ENCODE measurements around the gene STRADB.
"Not testable (repeated sequence)": the region's sequence is repeated elsewhere in the genome, so short reads cannot be mapped to it uniquely, and the experiment has no call there.

The STRADB gene

DNA sequence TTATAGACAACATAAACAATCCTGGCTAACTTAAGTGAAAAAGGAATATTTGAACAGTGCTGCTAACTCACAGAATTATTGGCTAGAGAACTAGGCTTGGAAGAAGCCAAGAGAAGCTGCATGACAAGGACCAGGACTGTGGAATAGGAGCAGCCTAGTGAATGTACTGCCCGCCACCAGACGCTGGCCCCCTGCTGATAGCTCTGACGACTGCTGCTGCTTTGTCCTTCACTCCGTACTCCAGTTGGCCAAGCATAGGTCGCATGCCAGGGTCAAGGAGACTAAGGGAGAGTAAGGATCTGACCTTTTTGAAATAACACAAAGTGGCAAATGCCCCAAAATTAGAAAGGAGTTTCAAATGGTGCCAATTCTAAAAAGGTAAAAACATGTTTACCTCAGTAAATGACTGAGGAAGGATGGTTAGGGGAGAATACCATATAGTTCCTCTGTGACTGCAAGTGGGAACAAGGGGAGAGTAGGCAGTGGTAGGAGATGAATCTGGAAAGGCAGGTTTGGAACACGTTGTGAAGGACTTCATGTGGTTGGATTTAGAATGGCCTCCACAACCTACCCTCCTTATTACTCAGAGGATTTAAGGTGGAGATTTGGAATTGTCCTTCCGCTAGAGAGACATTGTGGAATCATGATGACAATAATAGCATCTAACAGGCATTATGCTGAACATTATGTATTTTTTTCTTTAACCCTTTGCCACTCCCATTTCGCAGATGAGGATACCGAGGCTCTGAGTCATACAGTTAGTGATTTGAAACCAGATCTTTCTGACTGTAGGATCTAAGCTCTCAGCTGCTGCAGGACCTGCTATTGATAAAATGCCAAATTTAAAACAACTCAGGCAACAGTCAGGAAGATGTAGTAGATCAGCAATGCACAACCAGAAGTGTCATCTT is 19.5 kb downstream of the STRADB start:
- DNase-seq: no peak

GRCh38 chr2:201471732-201472393 is 20.3 kb downstream of the STRADB start:
- no peak for DNase-seq

DNA sequence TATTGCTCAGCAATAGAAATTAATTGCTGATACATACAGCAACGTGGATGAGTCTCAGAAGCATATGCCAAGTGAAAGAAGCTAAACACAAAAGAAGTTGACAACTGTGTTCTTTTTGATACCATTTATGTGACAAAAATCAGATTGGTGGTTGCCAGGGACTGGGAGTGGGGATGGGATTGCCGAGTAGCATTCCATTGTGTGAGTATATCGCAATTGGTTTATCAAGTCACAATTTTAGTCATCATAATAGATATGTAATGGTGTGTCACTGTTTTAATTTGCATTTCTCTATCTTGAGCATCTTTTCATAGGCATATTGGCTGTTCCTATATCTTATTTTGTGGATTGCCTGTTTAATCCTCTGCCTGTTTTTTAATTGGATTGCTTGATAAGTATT is 20.9 kb downstream of the STRADB start:
- no peak for DNase-seq

DNA sequence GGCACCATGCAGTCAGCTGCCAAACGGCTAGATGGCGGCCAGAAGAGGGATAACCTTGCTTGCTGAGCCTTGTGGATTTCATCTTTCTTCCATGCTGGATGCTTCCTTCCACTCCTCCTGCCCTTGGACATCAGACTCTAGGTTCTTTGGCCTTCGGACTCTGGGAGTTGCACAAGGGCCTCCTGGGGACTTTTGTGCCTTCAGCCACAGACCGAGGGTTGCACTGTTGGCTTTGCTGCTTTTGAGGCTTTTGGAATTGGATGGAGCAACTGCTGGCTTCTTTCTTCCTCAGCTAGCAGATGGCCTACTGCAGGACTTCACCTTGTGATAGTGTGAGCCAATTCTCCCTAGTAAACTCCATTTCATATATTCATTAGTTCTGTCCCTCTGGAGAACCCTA is 31.0 kb downstream of the STRADB start:
- no peak for DNase-seq

DNA sequence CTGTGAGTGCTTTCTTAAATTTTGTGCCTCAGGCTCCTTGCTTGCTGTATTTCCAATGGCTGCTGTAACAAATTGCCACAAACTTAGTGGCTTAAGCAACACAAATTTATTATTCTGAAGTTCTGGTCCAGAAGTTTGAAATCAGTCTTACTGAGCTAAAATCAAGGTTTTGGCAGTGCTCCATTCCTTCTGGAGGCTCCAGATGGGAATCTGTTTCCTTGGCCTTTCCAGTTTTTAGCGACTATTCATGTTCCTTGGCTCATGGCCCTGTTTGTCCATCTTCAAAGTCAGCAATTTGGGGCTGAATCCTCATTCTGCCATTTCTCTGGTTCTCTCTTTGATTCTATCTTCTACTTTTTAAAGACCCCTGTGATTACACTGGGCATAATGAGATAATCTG is 31.8 kb downstream of the STRADB start:
- no peak for DNase-seq

GRCh38 chr2:201483758-201484157 is 32.2 kb downstream of the STRADB start:
- DNase-seq: not testable (repeated sequence)

GRCh38 chr2:201484805-201485204 is 33.3 kb downstream of the STRADB start:
- no peak for DNase-seq

DNA sequence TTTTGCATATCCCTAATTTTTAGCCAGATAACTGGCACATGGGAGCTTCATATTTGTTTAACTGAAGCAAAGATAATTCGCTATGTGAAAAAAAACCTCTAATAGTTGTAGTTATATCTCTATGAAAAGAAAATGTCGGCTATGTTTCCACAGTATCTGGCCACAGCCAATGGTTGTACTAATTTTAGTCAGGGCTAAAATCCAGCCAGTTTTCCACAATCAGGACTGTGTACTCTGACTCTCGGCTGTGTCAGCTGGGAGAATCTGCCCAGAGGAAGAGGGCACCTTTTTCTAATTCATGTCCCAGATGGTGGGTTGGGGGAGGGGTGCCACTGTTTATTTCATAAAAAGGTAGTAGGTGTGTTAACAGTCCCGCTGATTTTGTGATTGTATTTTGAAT is 38.8 kb downstream of the STRADB start:
- DNase-seq: no peak

GRCh38 chr2:201496785-201497184 is 45.2 kb downstream of the STRADB start:
- DNase-seq: no peak

DNA sequence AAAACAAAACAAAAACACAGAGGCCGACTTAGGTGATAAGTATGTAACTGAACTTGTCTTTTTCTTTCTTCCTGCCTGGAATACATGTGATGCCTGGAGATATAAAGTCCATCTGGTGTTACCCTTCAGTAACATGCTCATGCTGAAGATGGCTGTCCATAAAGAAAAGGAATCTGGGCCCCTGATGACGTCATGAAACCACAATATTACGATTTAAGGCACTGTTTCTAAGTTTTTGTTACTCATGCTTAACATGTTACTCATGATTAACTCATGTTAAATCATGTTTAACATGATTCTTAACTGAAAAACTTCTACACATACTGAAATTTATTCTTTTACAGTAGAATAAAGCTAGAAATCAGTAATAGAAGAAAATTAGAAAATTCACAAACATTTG is 49.0 kb downstream of the STRADB start:
- DNase-seq: no peak

DNA sequence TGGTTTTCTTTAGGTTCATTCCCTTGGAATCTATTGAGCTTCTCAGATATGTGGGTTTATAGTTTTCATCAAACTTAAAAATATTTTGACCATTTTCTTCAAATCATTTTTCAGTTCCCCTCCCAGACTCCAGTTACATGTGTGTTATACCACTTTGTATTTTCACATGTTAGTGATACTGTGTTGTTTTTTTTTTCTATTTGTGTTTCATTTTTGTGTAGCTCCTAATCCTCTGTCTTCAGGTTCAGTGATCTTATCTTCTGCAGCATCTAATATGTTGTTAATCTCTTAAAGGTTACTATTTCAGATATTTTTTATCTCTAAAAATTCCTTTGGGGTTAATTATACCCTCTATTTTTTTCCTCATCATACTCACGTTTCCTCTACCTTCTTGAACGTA is 51.2 kb downstream of the STRADB start:
- no peak for DNase-seq

- DNase-seq: no peak
Observed at GRCh38 chr2:201507725-201508124, 56.2 kb downstream of the STRADB start.

DNA sequence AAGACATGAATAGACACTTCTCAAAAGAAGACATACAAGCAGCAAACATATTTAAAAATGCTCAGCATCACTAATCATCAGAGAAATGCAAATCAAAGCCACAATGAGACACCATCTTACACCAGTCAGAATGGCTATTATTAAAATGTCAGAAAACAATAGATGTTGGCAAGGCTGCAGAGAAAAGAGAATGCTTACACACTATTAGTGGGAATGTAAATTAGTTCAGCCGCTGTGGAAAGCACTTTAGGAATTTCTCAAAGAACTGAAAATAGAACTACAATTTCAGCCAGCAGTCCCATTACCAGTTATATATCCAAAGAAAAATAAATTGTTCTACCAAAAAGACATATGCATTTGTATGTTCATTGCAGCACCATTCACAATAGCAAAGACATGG is 61.7 kb downstream of the STRADB start:
- DNase-seq: no peak

GRCh38 chr2:201515573-201516246 is 64.2 kb downstream of the STRADB start:
- no peak for DNase-seq

DNA sequence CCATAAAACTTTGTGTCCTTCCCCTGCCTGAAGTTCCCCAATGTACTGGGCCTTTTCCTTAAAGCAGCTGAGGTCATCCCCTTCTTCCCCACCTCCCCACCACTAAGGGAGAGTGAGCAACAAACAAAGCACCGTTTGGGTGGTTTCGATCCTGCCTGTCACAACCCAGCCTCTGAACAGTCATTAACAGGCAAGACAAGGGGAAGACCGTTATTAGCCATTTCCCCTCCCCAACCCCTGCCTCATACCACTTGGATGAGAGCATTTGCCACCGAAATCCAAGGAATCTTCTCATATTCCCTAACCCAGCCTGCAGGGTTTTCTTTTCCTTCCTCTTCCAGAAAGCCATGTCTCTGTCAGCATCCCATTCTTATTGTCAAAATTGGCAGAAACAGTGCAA is 65.6 kb downstream of the STRADB start:
- DNase-seq: no peak

- DNase-seq: no peak
Observed at GRCh38 chr2:201520201-201520600, 68.7 kb downstream of the STRADB start.

DNA sequence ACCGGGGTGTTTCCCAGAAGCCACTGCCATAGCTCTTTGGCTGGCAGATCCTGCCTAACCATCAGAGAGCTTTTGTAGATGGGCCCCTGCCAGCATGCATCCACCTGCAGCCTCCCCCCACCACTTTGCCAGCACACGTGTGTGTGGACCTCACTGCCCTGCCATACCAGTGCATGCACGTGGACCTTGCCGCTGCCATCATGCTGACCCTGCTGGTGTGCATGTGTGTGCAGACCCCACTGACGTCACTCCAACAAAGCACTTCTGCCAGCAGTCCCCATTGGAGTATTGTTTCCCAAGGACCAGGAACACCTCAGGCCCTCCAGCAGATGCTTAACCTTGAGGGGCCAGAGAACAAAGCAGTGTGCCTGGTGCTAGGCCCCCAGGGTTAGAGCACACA is 71.4 kb downstream of the STRADB start:
- no peak for DNase-seq

GRCh38 chr2:201523506-201523905 is 72.0 kb downstream of the STRADB start:
- DNase-seq: no peak
